ENCODE data around the gene BLVRB. TPM values are rescaled to one million over a fixed set of nuclear protein-coding genes. Genes with fewer than 3 reads are reported as not detected.

The BLVRB gene
- polyA plus RNA-seq, 1 of the 3 experiments (the other 2 are of a cell fraction) = 85.9 TPM

DNA sequence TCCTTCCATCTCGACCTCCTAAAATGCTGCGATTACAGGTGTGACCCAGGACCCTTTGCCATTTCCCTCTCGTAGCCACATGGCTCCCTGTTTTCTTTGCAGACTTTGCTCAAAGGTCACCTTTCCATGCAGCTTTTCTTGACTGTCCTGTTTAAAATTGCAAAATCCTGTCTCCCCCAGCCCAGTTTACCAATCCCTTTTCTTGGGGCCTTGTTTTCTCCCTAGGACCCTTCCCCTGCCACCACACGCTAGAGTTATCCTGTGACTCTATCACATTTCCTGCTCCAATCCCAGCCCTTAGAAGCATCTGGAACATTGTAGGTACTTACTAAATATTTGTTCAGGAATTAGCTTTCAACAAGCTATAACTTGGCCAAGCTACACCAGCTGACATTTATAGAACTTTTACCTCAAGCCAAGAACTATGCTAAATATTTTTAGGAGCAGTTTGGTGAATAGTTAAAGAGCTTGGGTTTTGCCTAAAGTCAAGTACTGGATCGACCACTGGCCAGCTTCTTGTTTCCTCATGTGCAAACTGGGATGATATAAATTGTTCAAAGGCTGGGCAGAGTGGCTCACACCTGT, 12.3 kb downstream of the BLVRB start:
- H3K9me3 ChIP-seq = no peaks in the 10 kb centered on the region
- peaks cover 0 to 3% of the 10 kb centered on the region in 2 experiments for H3K36me3 ChIP-seq (replicated peaks in 1 of 2; ENCODE audit: control insufficient read depth in 1 of 2, insufficient read depth in 2 of 2, low read length in 1 of 2)
- H3K9ac ChIP-seq = no peak overlapping the region
- no peak overlapping the region for H3K27ac ChIP-seq (ENCODE audit: low read depth in 2 of 2, low read length in 1 of 2)
- WGBS (ENCODE audit: low lambda C conversion rate) = 92% methylated on average over 5 of the region's 5 CpGs
- no peaks in the 10 kb centered on the region for H4K20me1 ChIP-seq (ENCODE audit: insufficient read depth)
- ChIA-PET POLR2A (no interaction called here), CTCF (interaction anchor here (0.7 to 6.2 kb wide), 4 partner anchors 8 to 181 kb away, joined by 3 to 49 read pairs (median 5); partner anchors contain the start of gene SERTAD3)
- DNase-seq = no peak
- no peak overlapping the region for H3K4me2 ChIP-seq
- peaks cover 5% of the 10 kb centered on the region for H3F3A ChIP-seq (replicated peaks; ENCODE audit: insufficient read depth)
- H3K4me3 ChIP-seq (ENCODE audit: low read depth in 2 of 2, low read length in 1 of 2) = no peak overlapping the region
- no peaks in the 10 kb centered on the region for H3K79me2 ChIP-seq (ENCODE audit: insufficient read depth)
- no peaks in the 10 kb centered on the region for H3K27me3 ChIP-seq (ENCODE audit: insufficient read depth)
- TF ChIP-seq, protein P1, sequence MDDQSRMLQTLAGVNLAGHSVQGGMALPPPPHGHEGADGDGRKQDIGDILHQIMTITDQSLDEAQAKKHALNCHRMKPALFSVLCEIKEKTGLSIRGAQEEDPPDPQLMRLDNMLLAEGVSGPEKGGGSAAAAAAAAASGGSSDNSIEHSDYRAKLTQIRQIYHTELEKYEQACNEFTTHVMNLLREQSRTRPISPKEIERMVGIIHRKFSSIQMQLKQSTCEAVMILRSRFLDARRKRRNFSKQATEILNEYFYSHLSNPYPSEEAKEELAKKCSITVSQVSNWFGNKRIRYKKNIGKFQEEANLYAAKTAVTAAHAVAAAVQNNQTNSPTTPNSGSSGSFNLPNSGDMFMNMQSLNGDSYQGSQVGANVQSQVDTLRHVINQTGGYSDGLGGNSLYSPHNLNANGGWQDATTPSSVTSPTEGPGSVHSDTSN (IDR thresholded peaks at IDR 0.05) = no peak
- H3K4me1 ChIP-seq (ENCODE audit: control insufficient read depth in 1 of 2, insufficient read depth in 2 of 2, low read depth in 1 of 2, low read length in 1 of 2) = no peaks in the 10 kb centered on the region
- H3K9me2 ChIP-seq = no peaks in the 10 kb centered on the region
- H2AFZ ChIP-seq (ENCODE audit: low read depth) = no peak overlapping the region

DNA sequence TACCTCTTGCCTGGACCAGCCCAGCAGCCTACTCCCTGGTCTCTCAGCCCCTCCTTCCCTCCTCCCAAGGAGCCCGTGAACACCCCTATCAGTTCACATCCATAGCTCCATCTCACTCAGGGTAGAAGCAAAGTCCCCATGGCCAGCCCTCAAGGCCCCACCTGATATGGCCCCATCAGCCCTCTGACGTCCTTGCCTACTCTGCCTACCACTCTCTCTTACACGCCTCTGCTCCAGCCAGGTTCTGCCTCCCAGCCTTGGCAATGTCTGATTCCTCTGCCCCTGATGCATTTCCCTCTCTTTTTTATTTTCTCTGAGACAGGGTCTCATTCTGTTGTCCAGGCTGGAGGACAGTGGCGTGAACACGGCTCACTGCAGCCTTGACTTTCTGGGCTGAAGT, 13.5 kb downstream of the BLVRB start:
- H3K79me2 ChIP-seq (ENCODE audit: insufficient read depth) = no peaks in the 10 kb centered on the region
- no peak overlapping the region for H3K4me2 ChIP-seq
- H4K20me1 ChIP-seq (ENCODE audit: insufficient read depth) = no peaks in the 10 kb centered on the region
- no peaks in the 10 kb centered on the region for H3K4me1 ChIP-seq (ENCODE audit: control insufficient read depth in 1 of 2, insufficient read depth in 2 of 2, low read depth in 1 of 2, low read length in 1 of 2)
- no peaks in the 10 kb centered on the region for H3K9me2 ChIP-seq
- POLR2A ChIA-PET = no interaction called here
- TF ChIP-seq NFIC (IDR thresholded peaks at IDR 0.05; ENCODE audit: borderline replicate concordance) = no peak
- no peak overlapping the region for H3K4me3 ChIP-seq (ENCODE audit: low read depth in 2 of 2, low read length in 1 of 2)
- no peak overlapping the region for H3K27ac ChIP-seq (ENCODE audit: low read depth in 2 of 2, low read length in 1 of 2)
- no peaks in the 10 kb centered on the region for H3K9me3 ChIP-seq
- H3K36me3 ChIP-seq (replicated peaks in 1 of 2; ENCODE audit: control insufficient read depth in 1 of 2, insufficient read depth in 2 of 2, low read length in 1 of 2) = peaks cover 0 to 3% of the 10 kb centered on the region in 2 experiments
- peaks cover 5% of the 10 kb centered on the region for H3F3A ChIP-seq (replicated peaks; ENCODE audit: insufficient read depth)
- WGBS (ENCODE audit: low lambda C conversion rate) = 69% methylated on average over 5 of the region's 5 CpGs
- CTCF ChIA-PET = interaction anchor here (6.2 kb wide), 1 partner anchor 12 kb away, joined by 49 read pairs; no protein-coding TSS in a partner anchor
- DNase-seq = no peak
- H3K9ac ChIP-seq = no peak overlapping the region
- no peaks in the 10 kb centered on the region for H3K27me3 ChIP-seq (ENCODE audit: insufficient read depth)
- H2AFZ ChIP-seq (ENCODE audit: low read depth) = no peak overlapping the region

DNA sequence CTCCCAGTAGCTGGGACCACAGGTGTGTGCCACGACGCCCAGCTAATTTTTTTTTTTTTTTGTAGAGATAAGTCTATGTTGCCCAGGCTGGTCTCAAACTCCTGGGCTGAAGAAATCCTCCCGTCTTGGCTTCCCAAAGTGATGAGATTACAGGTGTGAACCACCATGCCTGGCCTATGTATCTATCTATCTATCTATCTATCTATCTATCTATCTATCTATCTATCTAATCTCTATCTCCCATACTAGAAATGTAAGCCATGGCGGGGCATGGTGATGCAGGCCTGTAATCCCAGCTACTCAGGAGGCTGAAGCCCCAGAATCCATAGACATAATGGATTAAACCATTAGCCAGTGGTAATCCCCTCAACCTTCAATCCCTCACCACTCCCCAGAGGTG, 14.9 kb downstream of the BLVRB start:
- ChIA-PET CTCF (interaction anchor here (0.6 to 6.2 kb wide), 2 partner anchors 14 to 78 kb away, joined by 3 to 49 read pairs; no protein-coding TSS in a partner anchor), POLR2A (no interaction called here)
- no peaks in the 10 kb centered on the region for H3K4me1 ChIP-seq (ENCODE audit: control insufficient read depth in 1 of 2, insufficient read depth in 2 of 2, low read depth in 1 of 2, low read length in 1 of 2)
- no peaks in the 10 kb centered on the region for H3K79me2 ChIP-seq (ENCODE audit: insufficient read depth)
- no peak overlapping the region for H3K4me2 ChIP-seq
- DNase-seq = no peak
- H3K4me3 ChIP-seq (ENCODE audit: low read depth in 2 of 2, low read length in 1 of 2) = no peak overlapping the region
- no peaks in the 10 kb centered on the region for H3K27me3 ChIP-seq (ENCODE audit: insufficient read depth)
- no peaks in the 10 kb centered on the region for H3F3A ChIP-seq (replicated peaks; ENCODE audit: insufficient read depth)
- no peak overlapping the region for H3K27ac ChIP-seq (ENCODE audit: low read depth in 2 of 2, low read length in 1 of 2)
- no peaks in the 10 kb centered on the region for H4K20me1 ChIP-seq (ENCODE audit: insufficient read depth)
- no peak overlapping the region for H2AFZ ChIP-seq (ENCODE audit: low read depth)
- H3K9ac ChIP-seq = no peak overlapping the region
- no peaks in the 10 kb centered on the region for H3K9me2 ChIP-seq
- WGBS (ENCODE audit: low lambda C conversion rate) = 94% methylated on average over 4 of the region's 4 CpGs
- H3K36me3 ChIP-seq (replicated peaks in 1 of 2; ENCODE audit: control insufficient read depth in 1 of 2, insufficient read depth in 2 of 2, low read length in 1 of 2) = peaks cover 0 to 3% of the 10 kb centered on the region in 2 experiments
- no peaks in the 10 kb centered on the region for H3K9me3 ChIP-seq
- no peak for TF ChIP-seq RAD21 (IDR thresholded peaks at IDR 0.05; ENCODE audit: low read length)
- TF ChIP-seq, protein P2, sequence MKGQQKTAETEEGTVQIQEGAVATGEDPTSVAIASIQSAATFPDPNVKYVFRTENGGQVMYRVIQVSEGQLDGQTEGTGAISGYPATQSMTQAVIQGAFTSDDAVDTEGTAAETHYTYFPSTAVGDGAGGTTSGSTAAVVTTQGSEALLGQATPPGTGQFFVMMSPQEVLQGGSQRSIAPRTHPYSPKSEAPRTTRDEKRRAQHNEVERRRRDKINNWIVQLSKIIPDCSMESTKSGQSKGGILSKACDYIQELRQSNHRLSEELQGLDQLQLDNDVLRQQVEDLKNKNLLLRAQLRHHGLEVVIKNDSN (IDR thresholded peaks at IDR 0.05; ENCODE audit: borderline replicate concordance, low read depth) = no peak
- no peak for TF ChIP-seq TCF12 (IDR thresholded peaks at IDR 0.05)
- no peak for TF ChIP-seq RXRA (IDR thresholded peaks at IDR 0.05; ENCODE audit: borderline replicate concordance, low read depth)
- no peak for TF ChIP-seq GABPA (IDR thresholded peaks at IDR 0.05; ENCODE audit: low read depth)
- no peak for TF ChIP-seq TAF1 (IDR thresholded peaks at IDR 0.05; ENCODE audit: borderline replicate concordance, low read depth, low read length)
- TF ChIP-seq SMC3 (IDR thresholded peaks at IDR 0.05; ENCODE audit: low read depth, low read length) = no peak
- TF ChIP-seq, protein P3, sequence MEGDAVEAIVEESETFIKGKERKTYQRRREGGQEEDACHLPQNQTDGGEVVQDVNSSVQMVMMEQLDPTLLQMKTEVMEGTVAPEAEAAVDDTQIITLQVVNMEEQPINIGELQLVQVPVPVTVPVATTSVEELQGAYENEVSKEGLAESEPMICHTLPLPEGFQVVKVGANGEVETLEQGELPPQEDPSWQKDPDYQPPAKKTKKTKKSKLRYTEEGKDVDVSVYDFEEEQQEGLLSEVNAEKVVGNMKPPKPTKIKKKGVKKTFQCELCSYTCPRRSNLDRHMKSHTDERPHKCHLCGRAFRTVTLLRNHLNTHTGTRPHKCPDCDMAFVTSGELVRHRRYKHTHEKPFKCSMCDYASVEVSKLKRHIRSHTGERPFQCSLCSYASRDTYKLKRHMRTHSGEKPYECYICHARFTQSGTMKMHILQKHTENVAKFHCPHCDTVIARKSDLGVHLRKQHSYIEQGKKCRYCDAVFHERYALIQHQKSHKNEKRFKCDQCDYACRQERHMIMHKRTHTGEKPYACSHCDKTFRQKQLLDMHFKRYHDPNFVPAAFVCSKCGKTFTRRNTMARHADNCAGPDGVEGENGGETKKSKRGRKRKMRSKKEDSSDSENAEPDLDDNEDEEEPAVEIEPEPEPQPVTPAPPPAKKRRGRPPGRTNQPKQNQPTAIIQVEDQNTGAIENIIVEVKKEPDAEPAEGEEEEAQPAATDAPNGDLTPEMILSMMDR (IDR thresholded peaks at IDR 0.05) = no peak
- TF ChIP-seq FOSL2 (IDR thresholded peaks at IDR 0.05; ENCODE audit: borderline replicate concordance, low read depth) = no peak
- TF ChIP-seq MEF2A (IDR thresholded peaks at IDR 0.05; ENCODE audit: borderline replicate concordance, low read depth) = no peak
- TF ChIP-seq, protein P4, sequence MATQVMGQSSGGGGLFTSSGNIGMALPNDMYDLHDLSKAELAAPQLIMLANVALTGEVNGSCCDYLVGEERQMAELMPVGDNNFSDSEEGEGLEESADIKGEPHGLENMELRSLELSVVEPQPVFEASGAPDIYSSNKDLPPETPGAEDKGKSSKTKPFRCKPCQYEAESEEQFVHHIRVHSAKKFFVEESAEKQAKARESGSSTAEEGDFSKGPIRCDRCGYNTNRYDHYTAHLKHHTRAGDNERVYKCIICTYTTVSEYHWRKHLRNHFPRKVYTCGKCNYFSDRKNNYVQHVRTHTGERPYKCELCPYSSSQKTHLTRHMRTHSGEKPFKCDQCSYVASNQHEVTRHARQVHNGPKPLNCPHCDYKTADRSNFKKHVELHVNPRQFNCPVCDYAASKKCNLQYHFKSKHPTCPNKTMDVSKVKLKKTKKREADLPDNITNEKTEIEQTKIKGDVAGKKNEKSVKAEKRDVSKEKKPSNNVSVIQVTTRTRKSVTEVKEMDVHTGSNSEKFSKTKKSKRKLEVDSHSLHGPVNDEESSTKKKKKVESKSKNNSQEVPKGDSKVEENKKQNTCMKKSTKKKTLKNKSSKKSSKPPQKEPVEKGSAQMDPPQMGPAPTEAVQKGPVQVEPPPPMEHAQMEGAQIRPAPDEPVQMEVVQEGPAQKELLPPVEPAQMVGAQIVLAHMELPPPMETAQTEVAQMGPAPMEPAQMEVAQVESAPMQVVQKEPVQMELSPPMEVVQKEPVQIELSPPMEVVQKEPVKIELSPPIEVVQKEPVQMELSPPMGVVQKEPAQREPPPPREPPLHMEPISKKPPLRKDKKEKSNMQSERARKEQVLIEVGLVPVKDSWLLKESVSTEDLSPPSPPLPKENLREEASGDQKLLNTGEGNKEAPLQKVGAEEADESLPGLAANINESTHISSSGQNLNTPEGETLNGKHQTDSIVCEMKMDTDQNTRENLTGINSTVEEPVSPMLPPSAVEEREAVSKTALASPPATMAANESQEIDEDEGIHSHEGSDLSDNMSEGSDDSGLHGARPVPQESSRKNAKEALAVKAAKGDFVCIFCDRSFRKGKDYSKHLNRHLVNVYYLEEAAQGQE (IDR thresholded peaks at IDR 0.05; ENCODE audit: low read depth, low read length) = no peak

Data from SK-N-SH (cell line).